Umbilical cord (tissue), 2 donors: ENCODE measurements around the gene JAK2. TPM values are rescaled to one million over a fixed set of nuclear protein-coding genes. Genes with fewer than 3 reads are reported as not detected.

Experiments
- DNase-seq: peaks from one replicate; pipeline ENCODE4 v3.0.0-alpha.2; 2015; ENCODE audit warnings: low spot score
- total RNA-seq: library from RNA; depleted of rRNA; stranded (reverse); fragments of >200 nt; gene quantifications from one replicate; pipeline ENCODE4 v1.2.3, GENCODE V29; 2014; ENCODE audit warnings: low replicate concordance; ENCODE audit not compliant: insufficient read depth

The JAK2 gene
- total RNA-seq, 1 donor from 2014 or later: 33.7 TPM

GRCh38 chr9:5140151-5140550 is 155.1 kb downstream of the JAK2 start:
- DNase-seq: no peak

GRCh38 chr9:5144217-5144616 is 159.1 kb downstream of the JAK2 start:
- no peak for DNase-seq

- no peak for DNase-seq
These were observed 161.2 kb downstream of the JAK2 start for GRCh38 chr9:5146241-5146640.

Other genes with a start within 250 kb of the JAK2 start
- gene AK3, start 244.1 kb upstream of the JAK2 start, total RNA-seq: 39.2 TPM
- 20.0 TPM for gene RCL1, start 192.3 kb upstream of the JAK2 start, total RNA-seq
- gene INSL6, start 200.4 kb downstream of the JAK2 start, total RNA-seq: 6.3 TPM
- gene INSL4, start 246.1 kb downstream of the JAK2 start, total RNA-seq: 4.8 TPM